HG02943 (cell line): Measurements from ENCODE around the gene LRMDA.

Experiments used
- ATAC-seq: cut with Tn5 transposase; IDR thresholded peaks from one replicate; pipeline ENCODE4 v1.9.1; 2021; ENCODE audit warnings: mild to moderate bottlenecking, low read depth, moderate library complexity; ENCODE audit not compliant: unreplicated experiment

Gene LRMDA

DNA sequence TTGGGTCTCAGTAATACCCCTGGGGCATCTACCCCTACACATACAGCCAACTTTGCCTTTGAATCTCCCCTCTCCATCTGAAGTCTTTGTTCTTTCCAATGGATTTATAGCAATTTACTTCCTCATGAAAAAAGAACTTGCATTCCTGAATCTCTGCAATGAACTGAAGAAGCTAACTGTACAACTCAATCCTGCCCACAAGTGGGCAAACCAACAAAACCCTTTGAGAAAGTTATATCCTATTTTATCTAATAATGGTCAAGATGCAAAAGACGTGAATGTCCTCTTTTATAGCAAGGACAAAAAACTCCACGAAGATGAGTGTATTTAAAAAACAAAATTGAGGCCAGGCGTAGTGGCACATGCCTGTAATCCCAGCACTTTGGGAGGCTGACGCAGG, 991.3 kb downstream of the LRMDA start:
- ATAC-seq, result no peak

DNA sequence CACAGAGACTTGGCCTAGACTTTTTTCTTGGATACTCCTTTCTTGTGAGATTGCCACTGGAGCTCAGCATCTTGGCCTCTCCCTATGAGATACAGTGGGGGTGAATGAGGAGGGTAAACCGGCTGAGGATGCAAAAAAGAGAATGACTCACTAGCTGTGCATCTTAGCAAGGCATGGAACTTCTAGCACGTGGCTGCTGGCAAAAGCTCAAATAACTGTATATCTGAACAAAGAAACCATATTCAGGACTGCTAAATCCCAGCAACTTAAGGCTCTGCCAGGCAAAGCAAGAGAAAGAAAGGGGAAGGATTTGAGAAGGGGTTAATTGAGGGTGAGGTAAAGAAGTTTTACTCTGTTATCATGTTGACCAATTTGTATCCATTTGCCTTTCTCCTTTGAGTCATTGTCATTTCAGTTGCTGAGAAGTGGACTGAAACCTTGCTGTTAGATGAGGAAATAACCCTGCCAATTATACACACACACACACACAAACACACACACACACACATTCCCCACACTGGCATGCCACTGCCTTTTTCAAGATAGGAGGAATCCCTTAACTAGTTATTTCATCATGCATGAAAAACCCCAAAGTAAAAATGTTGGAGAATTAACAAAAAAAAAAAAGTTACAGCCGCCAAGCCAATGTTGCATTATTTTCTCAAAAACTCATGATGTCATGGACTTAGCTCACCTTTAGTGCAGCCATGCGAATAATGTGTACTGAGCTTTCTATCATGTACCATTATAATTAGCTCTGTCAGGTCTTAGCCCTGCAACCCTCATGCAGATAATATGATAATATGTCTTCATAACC, 997.3 kb downstream of the LRMDA start:
- ATAC-seq, result no peak

GRCh38 chr10:76429368-76430060, 998.1 kb downstream of the LRMDA start:
- ATAC-seq, result no peak

GRCh38 chr10:76430061-76430645, 998.7 kb downstream of the LRMDA start:
- ATAC-seq, result no peak

DNA sequence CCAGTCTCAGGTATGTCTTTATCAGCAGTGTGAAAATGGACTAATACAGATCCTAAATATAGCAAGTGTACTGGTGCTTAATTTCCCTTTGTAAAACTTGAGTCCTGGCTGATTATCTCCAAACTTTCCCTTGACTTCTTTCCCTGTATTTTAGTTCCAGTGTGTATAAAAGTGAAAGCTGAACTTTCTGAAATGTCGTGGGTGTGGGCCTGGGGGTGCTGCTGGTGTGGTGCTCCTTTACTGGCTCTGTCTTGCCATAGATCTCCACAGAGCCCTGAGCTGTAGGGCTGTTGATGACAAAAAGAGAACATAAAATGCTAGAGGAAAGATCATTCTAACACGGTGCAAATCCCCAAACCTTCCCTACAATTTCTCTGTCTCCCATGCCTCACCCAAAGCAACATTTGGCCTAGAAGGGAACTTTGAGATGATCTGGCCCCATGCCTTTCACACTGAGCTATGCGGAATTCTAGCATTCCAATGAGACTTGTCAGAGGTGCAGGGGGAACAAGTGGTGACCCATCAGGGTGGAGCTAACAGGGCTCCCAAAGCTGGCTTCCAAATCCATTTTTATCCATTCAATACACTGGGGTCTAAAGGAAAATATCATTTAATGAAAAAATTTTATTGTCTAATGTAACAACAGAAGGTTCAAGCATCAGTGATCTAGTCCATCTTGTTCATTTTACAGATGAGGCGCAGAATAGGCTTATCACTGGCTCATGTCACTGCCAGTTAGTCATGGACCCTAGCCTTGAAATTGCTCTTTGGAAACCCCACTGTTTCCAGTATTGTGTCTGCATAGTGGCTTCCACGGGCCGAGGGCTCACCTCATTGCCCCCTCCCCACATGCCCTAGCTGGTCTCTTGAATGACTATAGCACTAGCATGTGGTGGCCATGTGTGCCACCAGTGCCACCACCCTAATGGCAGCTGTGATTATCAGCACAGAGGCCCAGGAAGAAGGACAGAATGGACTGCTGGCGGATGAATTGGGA, 1000.9 kb downstream of the LRMDA start:
- ATAC-seq, result no peak

GRCh38 chr10:76433161-76434005, 1002.0 kb downstream of the LRMDA start:
- no peak for ATAC-seq

GRCh38 chr10:76435157-76435556, 1003.7 kb downstream of the LRMDA start:
- ATAC-seq, result no peak

GRCh38 chr10:76436401-76436811, 1005.0 kb downstream of the LRMDA start:
- ATAC-seq, result no peak

GRCh38 chr10:76436981-76437380, 1005.6 kb downstream of the LRMDA start:
- ATAC-seq, result no peak

DNA sequence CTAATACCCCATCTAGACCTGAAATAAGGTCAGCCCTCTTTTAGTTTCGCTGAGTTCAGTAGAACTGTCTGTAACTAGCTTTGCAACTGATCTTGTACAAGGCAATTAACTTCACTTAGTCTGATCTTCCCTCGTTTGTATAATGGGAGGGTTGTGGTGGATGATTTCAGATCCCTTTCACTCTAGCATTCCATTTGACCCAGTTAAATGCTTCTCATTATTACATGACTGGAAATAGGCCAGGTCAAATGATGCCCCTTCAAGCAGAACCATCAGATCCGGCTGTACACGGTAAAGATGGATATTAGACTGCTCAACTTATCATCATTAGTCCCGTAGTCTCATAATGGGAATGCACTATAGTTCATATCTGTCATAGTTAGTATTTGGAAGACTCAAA, 1009.0 kb downstream of the LRMDA start:
- ATAC-seq, result no peak

DNA sequence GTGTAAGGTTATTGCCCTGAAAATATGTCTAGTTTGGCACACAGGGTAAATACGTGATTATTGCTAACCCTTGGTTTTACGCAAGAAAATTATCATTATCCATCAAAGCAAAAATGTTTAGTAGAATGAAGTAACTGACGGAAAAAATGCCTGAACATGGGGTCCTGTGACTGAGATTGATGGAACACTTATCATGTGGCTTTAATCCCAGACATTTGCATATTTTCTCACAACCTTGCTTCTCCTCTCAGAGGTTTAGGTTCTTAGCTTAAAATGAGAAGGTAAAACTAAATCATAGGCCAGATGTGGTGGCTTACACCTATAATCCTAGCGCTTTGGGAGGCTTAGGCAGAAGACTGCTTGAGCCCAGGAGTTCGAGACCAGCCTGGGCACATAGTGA, 1010.7 kb downstream of the LRMDA start:
- no peak for ATAC-seq

GRCh38 chr10:76444034-76444800, 1012.8 kb downstream of the LRMDA start:
- no peak for ATAC-seq

- no peak for ATAC-seq
These were observed 1016.2 kb downstream of the LRMDA start for GRCh38 chr10:76447578-76447977.

DNA sequence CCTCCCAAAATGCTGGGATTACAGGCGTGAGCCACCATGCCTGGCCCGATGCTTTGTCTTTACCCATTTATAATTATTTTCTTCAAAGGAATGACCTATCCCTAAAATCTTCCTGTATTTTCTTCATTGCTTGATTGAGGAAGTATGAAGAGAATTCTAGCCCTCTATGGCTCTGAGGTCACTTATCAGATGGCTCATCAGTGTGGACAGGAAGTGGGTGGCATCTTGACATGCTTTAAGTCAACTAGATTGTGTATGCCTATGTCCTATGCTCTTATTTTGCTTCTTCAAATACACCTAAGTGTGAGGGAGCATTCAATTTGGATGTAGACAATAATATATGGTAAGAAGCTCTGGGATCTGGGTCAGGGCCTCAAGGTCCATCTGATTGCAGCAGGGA, 1020.5 kb downstream of the LRMDA start:
- no peak for ATAC-seq

- ATAC-seq, result no peak
These were observed 1021.9 kb downstream of the LRMDA start for GRCh38 chr10:76453332-76453731.

GRCh38 chr10:76453997-76454396, 1022.6 kb downstream of the LRMDA start:
- no peak for ATAC-seq

DNA sequence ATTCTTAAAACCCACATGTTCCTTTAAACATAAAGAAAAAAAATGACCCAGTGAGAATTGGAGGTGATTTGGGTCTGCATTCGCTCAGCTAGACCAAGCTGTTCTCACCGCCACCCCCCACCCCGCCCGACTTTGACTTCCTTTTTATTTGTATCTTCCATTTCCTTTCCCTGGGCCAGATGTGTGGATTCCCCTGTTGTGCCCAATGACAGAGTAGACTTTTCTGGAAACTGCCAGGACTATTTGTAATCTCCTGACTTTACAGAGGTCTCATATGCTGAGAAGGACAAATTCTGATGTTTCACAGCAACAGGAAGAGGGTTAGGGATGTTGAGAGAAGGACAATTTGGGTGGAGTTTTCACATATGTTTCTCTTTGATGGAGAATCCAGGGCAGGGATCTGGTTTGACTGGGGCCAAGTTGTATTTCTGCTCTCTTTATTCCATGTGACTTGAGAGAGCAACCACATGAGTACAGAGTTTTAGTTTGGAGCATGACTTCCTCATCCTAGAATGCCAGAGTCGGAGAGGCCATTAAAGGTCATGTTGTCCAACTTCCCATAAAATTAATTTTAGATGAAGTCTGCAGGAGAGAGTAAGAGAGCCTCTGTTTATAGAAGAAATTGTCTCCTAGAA, 1023.2 kb downstream of the LRMDA start:
- ATAC-seq, result no peak

GRCh38 chr10:76456197-76456596, 1024.8 kb downstream of the LRMDA start:
- no peak for ATAC-seq
